Pancreas (tissue), 10 donors: Measurements from ENCODE around the gene TAS2R30. TPM values are rescaled to one million over a fixed set of nuclear protein-coding genes. Genes with fewer than 3 reads are reported as not detected.
"Not testable (repeated sequence)": the region's sequence is repeated elsewhere in the genome, so short reads cannot be mapped to it uniquely, and the experiment has no call there.

Experiments
- ATAC-seq, 4 donors: fragments of 200-7000 bp; cut with Tn5 transposase; one replicate each; pipeline versions ENCODE4 v1.8.0 to v1.9.1; 2020; ENCODE audit warnings: mild to moderate bottlenecking in 4 of 4, moderate library complexity in 4 of 4
- DNase-seq, 6 donors: peaks; one replicate each; pipeline ENCODE4 v3.0.0-alpha.2; 2020
- FAIRE-seq: peaks from 2 replicates; lab custom pipeline; 2012; peaks lifted over from hg19 to GRCh38; lab: Jason Lieb, UNC
- H3K27ac ChIP-seq, 4 donors: fragments of 200-600 bp; sonication (generic); 1 replicate in 3 of 4; 2 replicates in 1 of 4; pipeline versions ENCODE4 v1.5.0 to v1.8.0; 2020
- H3K27me3 ChIP-seq, 4 donors: fragments of 200-600 bp; one replicate each; pipeline ENCODE4 v1.8.0; 2021
- H3K36me3 ChIP-seq, 3 donors: fragments of 200-600 bp; sonication (generic) in 1 of 3; one replicate each; pipeline versions ENCODE4 v1.5.0 to v1.8.0; 2020 to 2021
- H3K4me1 ChIP-seq, 3 donors: fragments of 200-600 bp; one replicate each; pipeline ENCODE4 v1.8.0; 2021
- H3K4me3 ChIP-seq, 4 donors: fragments of 200-600 bp; sonication (generic) in 2 of 4; one replicate each; pipeline versions ENCODE4 v1.5.0 to v1.8.0; 2020 to 2021
- H3K9me3 ChIP-seq, 4 donors: fragments of 200-600 bp; one replicate each; pipeline ENCODE4 v1.8.0; 2021
- WGBS, 2 donors: extraction: QIAGEN DNeasy Blood & Tissue Kit; methylation state at CpG; one replicate each; pipeline ENCODE4 v1.1.7; 2013; 5-methylcytosine and 5-hydroxymethylcytosine counted together
- intact Hi-C, 3 donors: fragments of 100-400 bp; cut with DNase I; formaldehyde crosslinking; loops; one replicate each; pipeline versions ENCODE4 v1.11.1 to v1.14.2; 2022
- polyA plus RNA-seq, 2 donors: library from polyadenylated mRNA; stranded (reverse); fragments of 200-250 nt; gene quantifications; one replicate each; pipeline ENCODE4 v1.2.3, GENCODE V29; 2013
- total RNA-seq, 6 donors: library from RNA; stranded (reverse); fragmentation: NEBNext Ultra II Directional in 4 of 6; extraction: Animal tissue kit (Norgen Biotek cat#: 25700) in 4 of 6; gene quantifications; one replicate each; pipeline versions ENCODE4 v1.2.1 to v1.2.4, GENCODE V29; 2021 to 2023
- TF ChIP-seq, protein P1 (sequence below), 4 donors: fragments of 200-600 bp; sonication (generic) in 3 of 4; IDR thresholded peaks; one replicate each; pipeline versions ENCODE4 v1.5.0 to v1.8.0; 2021; ENCODE audit warnings: antibody characterized with exemption in 4 of 4
- donor health status: healthy with polysubstance abuse.
- donor health status: DM: no; HTN: no; CAD: no; lungs with moderate emphysema.
- donor health status: DM: no; HTN: no; CAD: no.
- donor health status: control.
- donor health status: control.
- donor health status: Bipolar disorder and iron deficiency.
- donor health status: DM: yes; HTN: yes; CAD: no.
- donor health status: DM: no; HTN: no; CAD: no.
- donor health status: DM: no; HTN: no; CAD: no.
- donor health status: DM: yes; HTN: yes; CAD: no.

Gene TAS2R30
- total and polyA plus RNA-seq, 8 donors: 0.98 to 2.6 (median 1.5) TPM; not detected in 2

- TF ChIP-seq, protein P1, sequence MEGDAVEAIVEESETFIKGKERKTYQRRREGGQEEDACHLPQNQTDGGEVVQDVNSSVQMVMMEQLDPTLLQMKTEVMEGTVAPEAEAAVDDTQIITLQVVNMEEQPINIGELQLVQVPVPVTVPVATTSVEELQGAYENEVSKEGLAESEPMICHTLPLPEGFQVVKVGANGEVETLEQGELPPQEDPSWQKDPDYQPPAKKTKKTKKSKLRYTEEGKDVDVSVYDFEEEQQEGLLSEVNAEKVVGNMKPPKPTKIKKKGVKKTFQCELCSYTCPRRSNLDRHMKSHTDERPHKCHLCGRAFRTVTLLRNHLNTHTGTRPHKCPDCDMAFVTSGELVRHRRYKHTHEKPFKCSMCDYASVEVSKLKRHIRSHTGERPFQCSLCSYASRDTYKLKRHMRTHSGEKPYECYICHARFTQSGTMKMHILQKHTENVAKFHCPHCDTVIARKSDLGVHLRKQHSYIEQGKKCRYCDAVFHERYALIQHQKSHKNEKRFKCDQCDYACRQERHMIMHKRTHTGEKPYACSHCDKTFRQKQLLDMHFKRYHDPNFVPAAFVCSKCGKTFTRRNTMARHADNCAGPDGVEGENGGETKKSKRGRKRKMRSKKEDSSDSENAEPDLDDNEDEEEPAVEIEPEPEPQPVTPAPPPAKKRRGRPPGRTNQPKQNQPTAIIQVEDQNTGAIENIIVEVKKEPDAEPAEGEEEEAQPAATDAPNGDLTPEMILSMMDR (IDR thresholded peaks at IDR 0.05): no peak
- H3K27me3 ChIP-seq: no peaks in the 10 kb centered on the region
- H3K4me1 ChIP-seq: no peaks in the 10 kb centered on the region
- no peak for ATAC-seq
- no peak for FAIRE-seq
- no peak overlapping the region for H3K4me3 ChIP-seq
- H3K27ac ChIP-seq: no peak overlapping the region
- intact Hi-C loops: no loop called here
- no peaks in the 10 kb centered on the region for H3K9me3 ChIP-seq
- no peaks in the 10 kb centered on the region for H3K36me3 ChIP-seq
- DNase-seq: no peak
- 97% methylated on average over 2 of the region's 2 CpGs for WGBS, 2 donors
These were observed 25.6 kb downstream of the TAS2R30 start for GRCh38 chr12:11108862-11109261.

- intact Hi-C loops: no loop called here
- H3K27ac ChIP-seq: no peak overlapping the region
- DNase-seq: no peak
- ATAC-seq: no peak
- no peaks in the 10 kb centered on the region for H3K9me3 ChIP-seq
- H3K36me3 ChIP-seq: no peaks in the 10 kb centered on the region
- TF ChIP-seq, protein P1 (IDR thresholded peaks at IDR 0.05): no peak
- no peaks in the 10 kb centered on the region for H3K4me1 ChIP-seq
- no peak overlapping the region for H3K4me3 ChIP-seq
- FAIRE-seq: no peak
- 83 to 100% methylated on average over 1 of the region's 1 CpG for WGBS, 2 donors
- no peaks in the 10 kb centered on the region for H3K27me3 ChIP-seq
These were observed 26.7 kb downstream of the TAS2R30 start for GRCh38 chr12:11107719-11108118.

- FAIRE-seq: peak; percentile 75
These were observed 28.2 kb downstream of the TAS2R30 start for GRCh38 chr12:11106288-11106687.

GRCh38 chr12:11105546-11105945, 28.9 kb downstream of the TAS2R30 start:
- Histone ChIP-seq H3K4me3 (no peak overlapping the region), H3K4me1 (no peaks in the 10 kb centered on the region), H3K9me3 (no peaks in the 10 kb centered on the region), H3K27me3 (no peaks in the 10 kb centered on the region), H3K36me3 (no peaks in the 10 kb centered on the region), H3K27ac (no peak overlapping the region)
- no peak for FAIRE-seq
- 26 to 49% methylated on average over 2 of the region's 2 CpGs for WGBS, 2 donors
- ATAC-seq: no peak
- TF ChIP-seq, protein P1 (IDR thresholded peaks at IDR 0.05): no peak
- DNase-seq: no peak
- intact Hi-C loops: no loop called here

More at GRCh38 chr12:11106288-11106687, 28.2 kb downstream of the TAS2R30 start:
- Histone ChIP-seq H3K36me3 (no peaks in the 10 kb centered on the region), H3K9me3 (no peaks in the 10 kb centered on the region), H3K27ac (no peak overlapping the region), H3K4me1 (no peaks in the 10 kb centered on the region), H3K27me3 (no peaks in the 10 kb centered on the region), H3K4me3 (no peak overlapping the region)
- WGBS, 2 donors: 50 to 67% methylated on average over 2 of the region's 2 CpGs
- no peak for DNase-seq
- TF ChIP-seq, protein P1 (IDR thresholded peaks at IDR 0.05): no peak
- no peak for ATAC-seq
- intact Hi-C loops: no loop called here

- H3K9me3 ChIP-seq, H3K27ac ChIP-seq, H3K36me3 ChIP-seq, intact Hi-C loops, ATAC-seq, H3K4me1 ChIP-seq, H3K4me3 ChIP-seq, DNase-seq, H3K27me3 ChIP-seq: not testable (repeated sequence)
- FAIRE-seq: peak; percentile 17
- WGBS, 2 donors: no CpG with 5 or more reads among the region's 2 CpGs
These were observed 39.5 kb downstream of the TAS2R30 start for GRCh38 chr12:11094910-11095309.
